Ovary (tissue), 9 donors: Measurements from ENCODE around the gene UBE2G1. TPM values are rescaled to one million over a fixed set of nuclear protein-coding genes. Genes with fewer than 3 reads are reported as not detected.

Source experiments
- DNase-seq, 5 donors: peaks; one replicate each; pipeline ENCODE4 v3.0.0-alpha.2; 2019 to 2020
- H3K27ac ChIP-seq, 2 donors: fragments of 200-600 bp; one replicate each; pipeline versions ENCODE4 v1.5.1 to v1.8.0; 2019 to 2022
- H3K27me3 ChIP-seq: fragments of 200-600 bp; one replicate; pipeline ENCODE4 v1.8.0; 2022
- H3K36me3 ChIP-seq: fragments of 200-600 bp; sonication (generic); one replicate; pipeline ENCODE4 v1.5.1; 2019
- H3K4me1 ChIP-seq: one replicate; pipeline ENCODE4 v1.8.1; 2013; ENCODE audit warnings: mild to moderate bottlenecking, moderate library complexity; ENCODE audit not compliant: insufficient read depth
- H3K4me3 ChIP-seq: fragments of 200-600 bp; sonication (generic); one replicate; pipeline ENCODE4 v1.5.1; 2017
- H3K9me3 ChIP-seq, 2 donors: fragments of 200-600 bp in 1 of 2; sonication (generic) in 1 of 2; one replicate each; pipeline versions ENCODE4 v1.5.1 to v1.8.1; 2013 to 2019; ENCODE audit warnings: mild to moderate bottlenecking in 1 of 2, moderate library complexity in 1 of 2
- CTCF ChIP-seq, 3 donors: fragments of 450-650 bp in 2 of 3; fragments of 200-600 bp in 1 of 3; IDR thresholded peaks; one replicate each; pipeline versions ENCODE4 v1.5.1 to v1.8.0; 2016 to 2022; ENCODE audit warnings: antibody characterized with exemption in 3 of 3, mild to moderate bottlenecking in 1 of 3
- EP300 ChIP-seq: sonication (generic); formaldehyde crosslinking; IDR thresholded peaks from one replicate; pipeline ENCODE4 v1.6.1; 2017; ENCODE audit warnings: antibody characterized with exemption
- POLR2A ChIP-seq: fragments of 450-650 bp; IDR thresholded peaks from one replicate; pipeline ENCODE4 v1.6.1; 2017; ENCODE audit warnings: antibody characterized with exemption, mild to moderate bottlenecking, moderate library complexity
- WGBS, 3 donors: extraction: QIAGEN DNeasy Blood & Tissue Kit in 1 of 3; methylation state at CpG; one replicate each; pipeline versions ENCODE4 v1.1.5 to v1.1.7; 2013 to 2017; 5-methylcytosine and 5-hydroxymethylcytosine counted together
- intact Hi-C, 4 donors: fragments of 100-400 bp; cut with DNase I; formaldehyde crosslinking; loops; one replicate each; pipeline versions ENCODE4 v1.11.0 to v1.15.1; 2022 to 2023
- polyA plus RNA-seq, 2 donors: library from polyadenylated mRNA; stranded (reverse); fragments of 200-250 nt in 1 of 2; fragments of 350-450 nt in 1 of 2; fragmentation: Illumina TruSeq in 1 of 2; extraction: RNeasy Lipid Tissue Mini Kit (QIAGEN cat#74804) in 1 of 2; gene quantifications; one replicate each; pipeline ENCODE4 v1.2.3, GENCODE V29; 2013 to 2014
- total RNA-seq, 7 donors: library from RNA; depleted of rRNA in 2 of 7; stranded (reverse); fragments of >200 nt in 2 of 7; fragmentation: NEBNext Ultra II Directional in 3 of 7; extraction: Animal tissue kit (Norgen Biotek cat#: 25700) in 3 of 7; gene quantifications; one replicate each; pipeline versions ENCODE4 v1.1.0 to v1.2.4, GENCODE V29; 2016 to 2023
- donor health status: DM: no; HTN: no; CAD: no; lungs with moderate emphysema.
- donor health status: DM: no; HTN: no; CAD: no.
- donor health status: Bipolar disorder and iron deficiency.
- donor health status: DM: yes; HTN: yes; CAD: no.
- donor health status: DM: no; HTN: no; CAD: no.
- donor health status: DM: yes; HTN: yes; CAD: no.

UBE2G1 gene
- total and polyA plus RNA-seq, 9 donors, result 12.4 to 50.7 (median 36.5) TPM

DNA sequence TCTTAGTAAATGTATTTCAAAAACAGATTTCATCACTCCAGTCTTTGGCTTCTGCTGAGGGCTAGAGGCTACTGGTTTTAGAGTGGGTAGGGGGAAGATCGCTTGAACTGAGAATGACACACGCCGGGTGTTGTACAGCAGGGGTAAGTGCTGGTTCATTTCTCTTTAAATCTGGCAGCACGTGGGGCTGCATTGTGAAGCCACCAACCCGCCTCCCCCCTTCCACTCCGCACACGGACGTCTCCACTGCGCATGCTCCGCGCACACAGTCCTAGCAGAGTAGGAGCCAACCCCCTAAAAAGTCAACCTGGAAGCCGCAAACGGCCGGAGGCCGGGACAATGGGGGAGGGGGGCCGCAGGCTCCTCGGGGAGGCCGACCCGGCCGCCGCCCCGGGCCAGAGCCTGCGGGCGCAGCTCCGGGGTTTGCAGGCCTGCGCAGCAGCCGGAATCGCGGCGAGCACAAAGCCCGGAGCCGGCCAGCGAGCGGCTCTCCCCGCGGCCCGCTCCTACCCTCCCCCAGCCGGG is 1.3 kb downstream of the UBE2G1 start:
- peak; percentile 88 to 91 (median 89) for DNase-seq
- peak overlapping the region; percentile 83 to 91 for H3K27ac ChIP-seq
- no peaks in the 10 kb centered on the region for H3K27me3 ChIP-seq
- H3K4me3 ChIP-seq, result peak overlapping the region; percentile 93
- intact Hi-C loops, result loop anchor here in 1 of 4 donors (10.0 kb wide), 1 partner anchor 50 kb away; no protein-coding TSS in a partner anchor
- no peaks in the 10 kb centered on the region for H3K36me3 ChIP-seq
- no peaks in the 10 kb centered on the region for H3K9me3 ChIP-seq
- TF ChIP-seq POLR2A, result peak; percentile 19
- TF ChIP-seq CTCF (IDR thresholded peaks at IDR 0.05), result no peak
- 0% methylated on average over 13 to 38 of the region's 38 CpGs for WGBS, 3 donors
- H3K4me1 ChIP-seq, result peaks cover 3% of the 10 kb centered on the region

GRCh38 chr17:4364622-4365041 is 1.8 kb downstream of the UBE2G1 start:
- intact Hi-C loops, result loop anchor here in 1 of 4 donors (10.0 kb wide), 1 partner anchor 50 kb away; no protein-coding TSS in a partner anchor
- peak in 4 of 5 donors; percentile 20 to 49 (median 34) for DNase-seq
- H3K27ac ChIP-seq, result peak overlapping the region in 1 of 2 donors; percentile 83
- 53 to 66% (median 56%) methylated on average over 18 of the region's 18 CpGs for WGBS, 3 donors
- H3K4me3 ChIP-seq, result peak overlapping the region; percentile 93
- no peaks in the 10 kb centered on the region for H3K27me3 ChIP-seq
- no peaks in the 10 kb centered on the region for H3K9me3 ChIP-seq
- H3K36me3 ChIP-seq, result no peaks in the 10 kb centered on the region
- H3K4me1 ChIP-seq, result peaks cover 3% of the 10 kb centered on the region
- TF ChIP-seq EP300 (no peak), POLR2A (no peak), CTCF (IDR thresholded peaks at IDR 0.05) (no peak)

DNA sequence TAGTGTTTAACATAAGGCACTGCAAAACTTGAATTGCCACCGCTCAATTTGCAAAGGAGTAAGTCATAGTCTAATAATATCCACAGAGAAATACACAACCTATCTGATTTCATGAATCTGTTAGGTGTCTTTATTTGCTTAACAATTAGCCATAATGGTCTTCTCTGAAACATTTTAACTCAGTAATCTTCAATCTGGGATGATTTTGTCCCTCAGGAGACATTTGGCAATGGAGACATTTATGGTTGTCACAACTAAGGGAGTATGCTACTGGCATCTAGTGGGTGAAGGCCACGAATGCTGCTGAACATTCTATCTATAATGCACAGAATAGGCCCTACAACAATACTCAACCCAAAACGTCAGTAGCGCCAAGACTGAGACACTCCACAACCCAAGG is 4.3 kb downstream of the UBE2G1 start:
- Histone ChIP-seq H3K36me3 (no peaks in the 10 kb centered on the region), H3K4me3 (no peak overlapping the region), H3K27ac (no peak overlapping the region), H3K4me1 (peaks cover 3% of the 10 kb centered on the region), H3K9me3 (no peaks in the 10 kb centered on the region), H3K27me3 (no peaks in the 10 kb centered on the region)
- 65 to 68% (median 66%) methylated on average over 4 of the region's 4 CpGs for WGBS, 3 donors
- TF ChIP-seq POLR2A, result no peak
- no peak for TF ChIP-seq EP300
- no peak for DNase-seq
- intact Hi-C loops, result loop anchor here in 1 of 4 donors (10.0 kb wide), 1 partner anchor 47 kb away; no protein-coding TSS in a partner anchor

DNA sequence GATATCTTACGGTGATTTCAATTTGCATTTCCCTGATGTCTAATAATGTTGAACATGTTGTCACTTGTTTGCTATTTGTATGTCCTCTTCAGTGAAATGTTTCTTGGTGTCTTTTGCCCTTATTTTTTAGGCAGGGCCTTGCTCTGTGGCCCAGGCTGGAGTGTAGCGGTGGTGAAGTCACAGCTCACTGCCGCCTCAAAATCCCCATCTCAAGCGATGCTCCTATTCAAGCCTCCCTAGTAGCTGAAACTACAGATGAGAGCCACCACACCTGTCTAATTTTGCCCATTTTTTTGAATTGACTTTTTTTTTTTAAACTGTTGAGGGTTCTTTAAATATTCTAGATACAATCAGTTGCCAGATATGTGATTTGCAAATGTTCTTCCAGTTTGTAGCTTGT is 8.3 kb downstream of the UBE2G1 start:
- Histone ChIP-seq H3K27me3 (no peaks in the 10 kb centered on the region), H3K4me3 (no peak overlapping the region), H3K9me3 (no peaks in the 10 kb centered on the region), H3K36me3 (no peaks in the 10 kb centered on the region), H3K27ac (no peak overlapping the region), H3K4me1 (peaks cover 6% of the 10 kb centered on the region)
- intact Hi-C loops, result no loop called here
- WGBS, 3 donors, result 96 to 98% (median 97%) methylated on average over 4 of the region's 4 CpGs
- TF ChIP-seq EP300 (no peak), POLR2A (no peak), CTCF (IDR thresholded peaks at IDR 0.05) (no peak)
- no peak for DNase-seq

GRCh38 chr17:4357671-4358070 is 8.8 kb downstream of the UBE2G1 start:
- H3K4me3 ChIP-seq, result no peak overlapping the region
- no peak overlapping the region for H3K27ac ChIP-seq
- no peaks in the 10 kb centered on the region for H3K27me3 ChIP-seq
- intact Hi-C loops, result no loop called here
- H3K9me3 ChIP-seq, result no peaks in the 10 kb centered on the region
- TF ChIP-seq EP300, result no peak
- TF ChIP-seq CTCF (IDR thresholded peaks at IDR 0.05), result no peak
- no peak for TF ChIP-seq POLR2A
- peaks cover 6% of the 10 kb centered on the region for H3K4me1 ChIP-seq
- no peak for DNase-seq
- WGBS, 3 donors, result 93 to 97% (median 94%) methylated on average over 1 of the region's 1 CpG
- H3K36me3 ChIP-seq, result no peaks in the 10 kb centered on the region
